NCI-H446 treated with DMSO at 0.1 percent for 48 hours (cell line): ENCODE results near the gene TPI1.
"Not testable (repeated sequence)": the region's sequence is repeated elsewhere in the genome, so short reads cannot be mapped to it uniquely, and the experiment has no call there.

Experiments
- DNase-seq: peaks from one replicate; lab custom pipeline; 2025; lab: John Stamatoyannopoulos, UW

TPI1 gene

GRCh38 chr12:6869049-6870021, 2.0 kb downstream of the TPI1 start:
- peak; percentile 34 for DNase-seq

GRCh38 chr12:6870304-6870703, 3.0 kb downstream of the TPI1 start:
- DNase-seq: not testable (repeated sequence)

- no peak for DNase-seq
Observed at GRCh38 chr12:6871052-6871957, 4.0 kb downstream of the TPI1 start.

GRCh38 chr12:6872073-6873048, 5.0 kb downstream of the TPI1 start:
- DNase-seq: peak; percentile 38

- DNase-seq: peak; percentile 90
Observed at GRCh38 chr12:6873094-6874014, 6.0 kb downstream of the TPI1 start, which contains the start of gene SPSB2. TSS of gene SPSB2 (minus strand) at chr12:6873303. CDS start at chr12:6872901, 402 bp downstream.

- DNase-seq: not testable (repeated sequence)
Observed at GRCh38 chr12:6874015-6874368, 6.7 kb downstream of the TPI1 start.

- not testable (repeated sequence) for DNase-seq
Observed at GRCh38 chr12:6879824-6880223, 12.5 kb downstream of the TPI1 start.

- no peak for DNase-seq
Observed at GRCh38 chr12:6883252-6883651, 15.9 kb downstream of the TPI1 start.

GRCh38 chr12:6883683-6884082, 16.4 kb downstream of the TPI1 start:
- no peak for DNase-seq

- DNase-seq: no peak
Observed at GRCh38 chr12:6884539-6884938, 17.2 kb downstream of the TPI1 start.

- not testable (repeated sequence) for DNase-seq
Observed at GRCh38 chr12:6886206-6886999, 19.1 kb downstream of the TPI1 start.

- DNase-seq: no peak
Observed at GRCh38 chr12:6887460-6887859, 20.1 kb downstream of the TPI1 start.

GRCh38 chr12:6888360-6888759, 21.0 kb downstream of the TPI1 start:
- DNase-seq: no peak

GRCh38 chr12:6888794-6889193, 21.5 kb downstream of the TPI1 start:
- DNase-seq: not testable (repeated sequence)

GRCh38 chr12:6889775-6890573, 22.6 kb downstream of the TPI1 start:
- not testable (repeated sequence) for DNase-seq

GRCh38 chr12:6890789-6891645, 23.7 kb downstream of the TPI1 start:
- peak; percentile 94 for DNase-seq

- DNase-seq: no peak
Observed at GRCh38 chr12:6891646-6892001, 24.3 kb downstream of the TPI1 start.

- DNase-seq: not testable (repeated sequence)
Observed at GRCh38 chr12:6892683-6893082, 25.4 kb downstream of the TPI1 start.
